GM19455 (cell line): ENCODE data around the gene SCYL2.
"Not testable (repeated sequence)": the region's sequence is repeated elsewhere in the genome, so short reads cannot be mapped to it uniquely, and the experiment has no call there.

ENCODE experiments used
- ATAC-seq: cut with Tn5 transposase; IDR thresholded peaks from one replicate; pipeline ENCODE4 v1.9.1; 2021; ENCODE audit not compliant: unreplicated experiment

SCYL2 gene

GRCh38 chr12:100265107-100265506, 1.9 kb upstream of the SCYL2 start:
- ATAC-seq, result not testable (repeated sequence)

GRCh38 chr12:100265732-100266584, 1.0 kb upstream of the SCYL2 start:
- ATAC-seq, result peak; percentile 3

- peak; percentile 86 for ATAC-seq
These were observed 467 bp upstream of the SCYL2 start for GRCh38 chr12:100266585-100266834.

- peak; percentile 16 for ATAC-seq
These were observed 765 bp downstream of the SCYL2 start for GRCh38 chr12:100267603-100268281.

- no peak for ATAC-seq
These were observed 2.0 kb downstream of the SCYL2 start for GRCh38 chr12:100268835-100269564.

GRCh38 chr12:100273782-100274181, 6.8 kb downstream of the SCYL2 start:
- ATAC-seq, result no peak

GRCh38 chr12:100274291-100274690, 7.3 kb downstream of the SCYL2 start:
- ATAC-seq, result no peak

- no peak for ATAC-seq
These were observed 12.2 kb downstream of the SCYL2 start for GRCh38 chr12:100279159-100279558.

GRCh38 chr12:100279607-100280244, 12.7 kb downstream of the SCYL2 start:
- no peak for ATAC-seq

GRCh38 chr12:100284556-100284955, 17.6 kb downstream of the SCYL2 start:
- not testable (repeated sequence) for ATAC-seq

GRCh38 chr12:100289038-100289437, 22.1 kb downstream of the SCYL2 start:
- no peak for ATAC-seq

- no peak for ATAC-seq
These were observed 23.0 kb downstream of the SCYL2 start for GRCh38 chr12:100290016-100290415.

- no peak for ATAC-seq
These were observed 26.0 kb downstream of the SCYL2 start for GRCh38 chr12:100293017-100293416.

- ATAC-seq, result not testable (repeated sequence)
These were observed 27.4 kb downstream of the SCYL2 start for GRCh38 chr12:100294366-100294765.

GRCh38 chr12:100295764-100296555, 29.0 kb downstream of the SCYL2 start:
- ATAC-seq, result no peak

GRCh38 chr12:100302081-100302480, 35.1 kb downstream of the SCYL2 start:
- ATAC-seq, result no peak

- ATAC-seq, result no peak
These were observed 36.9 kb downstream of the SCYL2 start for GRCh38 chr12:100303831-100304230.

GRCh38 chr12:100304334-100304733, 37.4 kb downstream of the SCYL2 start:
- not testable (repeated sequence) for ATAC-seq

- ATAC-seq, result not testable (repeated sequence)
These were observed 41.2 kb downstream of the SCYL2 start for GRCh38 chr12:100308138-100308537.

GRCh38 chr12:100311317-100311716, 44.3 kb downstream of the SCYL2 start:
- ATAC-seq, result no peak

GRCh38 chr12:100317371-100317770, 50.4 kb downstream of the SCYL2 start:
- no peak for ATAC-seq
